Activated CD8-positive, alpha-beta T cell treated with anti-CD3 and anti-CD28 coated beads for 36 hours (primary cell): Measurements from ENCODE around the gene PAPSS1. TPM values are rescaled to one million over a fixed set of nuclear protein-coding genes. Genes with fewer than 3 reads are reported as not detected.

Source experiments
- ATAC-seq: fragments of 200-7000 bp; cut with Tn5 transposase; one replicate; pipeline ENCODE4 v1.10.0; 2021; ENCODE audit warnings: mild to moderate bottlenecking, moderate library complexity
- CTCF ChIA-PET: fragments of 350-600 bp; sonication (Branson Sonifier 250); formaldehyde crosslinking; loops from one replicate; lab custom pipeline; 2021; ENCODE audit warnings: antibody characterized with exemption; lab: Charles Lee
- POLR2A ChIA-PET: fragments of 350-600 bp; sonication (Branson Sonifier 250); formaldehyde crosslinking; loops from one replicate; lab custom pipeline; 2021; ENCODE audit warnings: antibody characterized with exemption; lab: Charles Lee
- DNase-seq: peaks from one replicate; pipeline ENCODE4 v3.0.0-alpha.2; 2020
- H3K27ac Mint-ChIP-seq: one replicate; pipeline ENCODE4 v1.8.0; 2021; ENCODE audit warnings: mild to moderate bottlenecking, mixed read lengths
- H3K27me3 Mint-ChIP-seq: one replicate; pipeline ENCODE4 v1.8.0; 2021; ENCODE audit warnings: mixed read lengths
- H3K36me3 Mint-ChIP-seq: one replicate; pipeline ENCODE4 v1.8.0; 2021; ENCODE audit warnings: low read depth, mixed read lengths
- H3K4me1 Mint-ChIP-seq: one replicate; pipeline ENCODE4 v1.8.0; 2021; ENCODE audit warnings: low read depth, mixed read lengths
- H3K4me3 Mint-ChIP-seq: one replicate; pipeline ENCODE4 v1.8.0; 2021; ENCODE audit warnings: mild to moderate bottlenecking, moderate library complexity, mixed read lengths
- H3K9me3 Mint-ChIP-seq: one replicate; pipeline ENCODE4 v1.8.0; 2021; ENCODE audit warnings: mixed read lengths
- CTCF ChIP-seq: fragments of 200-600 bp; IDR thresholded peaks from one replicate; pipeline ENCODE4 v1.8.0; 2022; ENCODE audit warnings: antibody characterized with exemption, mild to moderate bottlenecking
- intact Hi-C: fragments of 100-400 bp; cut with micrococcal nuclease; formaldehyde crosslinking; loops from one replicate; pipeline ENCODE4 v1.10.0; 2022
- total RNA-seq, 2 experiments: library from RNA; stranded (reverse); gene quantifications; one replicate each; pipeline ENCODE4 v1.2.3, GENCODE V29; 2021

PAPSS1 gene
- total RNA-seq, 2 experiments from 2014 or later, result 29.5 to 31.1 TPM

- no peak for TF ChIP-seq CTCF
- Mint-ChIP-seq H3K9me3 (peaks cover 3% of the 10 kb centered on the region), H3K27me3 (no peaks in the 10 kb centered on the region), H3K27ac (no peak overlapping the region), H3K4me1 (peaks cover 2% of the 10 kb centered on the region), H3K36me3 (peaks cover 29% of the 10 kb centered on the region), H3K4me3 (no peak overlapping the region)
- intact Hi-C loops, result no loop called here
- ATAC-seq (no peak), DNase-seq (no peak)
- ChIA-PET POLR2A (no interaction called here), CTCF (no interaction called here)
These were observed 28.7 kb downstream of the PAPSS1 start for GRCh38 chr4:107691378-107691777.

- intact Hi-C loops, result no loop called here
- POLR2A ChIA-PET, result interaction anchor here (0.6 kb wide), 1 partner anchor 16 kb away, joined by 3 read pairs; no protein-coding TSS in a partner anchor
- H3K36me3 Mint-ChIP-seq, result peaks cover 23% of the 10 kb centered on the region
These were observed 30.0 kb downstream of the PAPSS1 start for GRCh38 chr4:107689912-107690587.

GRCh38 chr4:107688421-107688820 lies 31.6 kb downstream of the PAPSS1 start:
- Mint-ChIP-seq H3K4me1 (peaks cover 2% of the 10 kb centered on the region), H3K27me3 (no peaks in the 10 kb centered on the region), H3K27ac (no peak overlapping the region), H3K9me3 (no peaks in the 10 kb centered on the region), H3K36me3 (peaks cover 21% of the 10 kb centered on the region), H3K4me3 (no peak overlapping the region)
- CTCF ChIA-PET, result no interaction called here
- POLR2A ChIA-PET, result no interaction called here
- intact Hi-C loops, result no loop called here
- no peak for ATAC-seq
- DNase-seq, result no peak
- no peak for TF ChIP-seq CTCF

More at GRCh38 chr4:107689912-107690587, 30.0 kb downstream of the PAPSS1 start:
- no peak for DNase-seq
- CTCF ChIA-PET, result interaction anchor here (1.0 kb wide), 1 partner anchor 47 kb away, joined by 3 read pairs; no protein-coding TSS in a partner anchor
- no peak for TF ChIP-seq CTCF
- peak; percentile 85 for ATAC-seq
- Mint-ChIP-seq H3K4me3 (no peak overlapping the region), H3K27ac (no peak overlapping the region), H3K4me1 (peaks cover 2% of the 10 kb centered on the region), H3K9me3 (no peaks in the 10 kb centered on the region), H3K27me3 (no peaks in the 10 kb centered on the region)

GRCh38 chr4:107685740-107686139 lies 34.3 kb downstream of the PAPSS1 start:
- Mint-ChIP-seq H3K9me3 (no peaks in the 10 kb centered on the region), H3K4me3 (no peak overlapping the region), H3K4me1 (no peaks in the 10 kb centered on the region), H3K36me3 (peaks cover 21% of the 10 kb centered on the region), H3K27me3 (no peaks in the 10 kb centered on the region), H3K27ac (no peak overlapping the region)
- ATAC-seq (no peak), DNase-seq (no peak)
- POLR2A ChIA-PET, result no interaction called here
- CTCF ChIA-PET, result no interaction called here
- intact Hi-C loops, result no loop called here
- no peak for TF ChIP-seq CTCF

- intact Hi-C loops, result no loop called here
- CTCF ChIA-PET, result interaction anchor here (1.3 kb wide), 1 partner anchor 54 kb away, joined by 3 read pairs; no protein-coding TSS in a partner anchor
- H3K27ac Mint-ChIP-seq, result no peak overlapping the region
These were observed 36.2 kb downstream of the PAPSS1 start for GRCh38 chr4:107683873-107684272.

More at GRCh38 chr4:107683873-107684272, 36.2 kb downstream of the PAPSS1 start:
- no peak for TF ChIP-seq CTCF
- H3K4me1 Mint-ChIP-seq, result no peaks in the 10 kb centered on the region
- H3K36me3 Mint-ChIP-seq, result peaks cover 39% of the 10 kb centered on the region
- DNase-seq, result no peak
- POLR2A ChIA-PET, result no interaction called here
- H3K4me3 Mint-ChIP-seq, result no peak overlapping the region
- no peak for ATAC-seq
- no peaks in the 10 kb centered on the region for H3K27me3 Mint-ChIP-seq
- peaks cover 9% of the 10 kb centered on the region for H3K9me3 Mint-ChIP-seq
